ENCODE results near the gene SLC35E3. TPM values are rescaled to one million over a fixed set of nuclear protein-coding genes. Genes with fewer than 3 reads are reported as not detected.
A peak's percentile ranks its signal among the peaks of the same experiment; 100 is the strongest.

SLC35E3 gene
- total and polyA plus RNA-seq, 7 experiments from 2014 or later = 4.8 to 12.1 (median 9.2) TPM

DNA sequence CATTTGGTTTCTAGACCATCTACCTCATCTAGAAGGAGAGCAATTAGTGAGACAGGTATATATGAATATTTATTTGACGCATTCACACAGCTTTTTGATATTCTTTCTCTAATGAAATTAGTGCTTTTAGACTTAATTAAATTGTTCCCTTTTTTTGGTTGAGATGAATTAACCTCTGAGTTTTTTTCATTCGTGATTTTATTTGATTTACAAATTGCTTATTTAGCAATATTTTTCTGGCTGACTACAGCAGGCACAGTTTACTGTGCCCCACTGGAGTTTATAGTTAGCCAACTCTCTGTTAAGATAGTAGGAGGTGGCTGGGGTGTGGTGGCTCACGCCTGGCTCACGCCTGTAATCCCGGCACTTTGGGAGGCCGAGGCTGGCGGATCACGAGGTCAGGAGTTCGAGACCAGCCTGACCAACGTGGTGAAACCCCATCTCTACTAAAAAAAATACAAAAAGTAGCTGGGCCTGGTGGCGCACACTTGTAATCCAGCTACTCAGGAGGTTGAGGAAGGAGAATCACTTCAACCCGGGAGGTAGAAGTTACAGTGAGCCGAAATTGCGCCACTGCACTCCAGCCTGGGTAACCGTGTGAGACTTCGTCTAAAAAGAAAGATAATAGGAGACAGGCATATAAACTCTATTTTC lies 78.7 kb downstream of the SLC35E3 start:
- no peak for DNase-seq
- ChIA-PET POLR2A (no interaction called here), CTCF (interaction anchor here (0.7 kb wide), 1 partner anchor 267 kb away, joined by 3 read pairs; no protein-coding TSS in a partner anchor)
- Histone ChIP-seq H3K4me1 (ENCODE audit: control insufficient read depth in 2 of 2, insufficient read depth in 2 of 2, low read length in 2 of 2) (no peaks in the 10 kb centered on the region), H3K4me3 (ENCODE audit: low read length) (no peak overlapping the region), H3K36me3 (ENCODE audit: control insufficient read depth in 2 of 3, insufficient read depth in 3 of 3, low read length in 3 of 3) (peaks cover 15 to 73% (median 15%) of the 10 kb centered on the region in 3 experiments), H3K27ac (ENCODE audit: low read depth, low read length) (no peak overlapping the region), H3K9me3 (ENCODE audit: control insufficient read depth in 2 of 3, low read length in 3 of 3) (no peaks in the 10 kb centered on the region), H3K27me3 (ENCODE audit: control insufficient read depth in 2 of 2, insufficient read depth in 2 of 2, low read length in 2 of 2) (no peaks in the 10 kb centered on the region)
- Mint-ChIP-seq H3K27me3 (no peaks in the 10 kb centered on the region), H3K9me3 (no peaks in the 10 kb centered on the region), H3K36me3 (peaks cover 5 to 40% (median 31%) of the 10 kb centered on the region in 5 donors), H3K4me1 (peaks cover 3 to 43% (median 13%) of the 10 kb centered on the region in 7 donors), H3K27ac (peak overlapping the region in 4 of 9 donors; percentile 12 to 83 (median 54)), H3K4me3 (no peak overlapping the region)
- no peak for ATAC-seq
- intact Hi-C loops (cut with micrococcal nuclease) = no loop called here

- Mint-ChIP-seq H3K4me3 (peak overlapping the region in 1 of 10 donors; percentile 40), H3K27me3 (no peaks in the 10 kb centered on the region), H3K9me3 (no peaks in the 10 kb centered on the region), H3K27ac (peak overlapping the region in 8 of 9 donors; percentile 2 to 83 (median 35)), H3K36me3 (peaks cover 5 to 43% (median 31%) of the 10 kb centered on the region in 5 donors), H3K4me1 (peaks cover 8 to 40% (median 15%) of the 10 kb centered on the region in 7 donors)
- no peak for ATAC-seq
- no peak for DNase-seq
- Histone ChIP-seq H3K9me3 (ENCODE audit: control insufficient read depth in 2 of 3, low read length in 3 of 3) (no peaks in the 10 kb centered on the region), H3K4me3 (ENCODE audit: low read length) (no peak overlapping the region), H3K27me3 (ENCODE audit: control insufficient read depth in 2 of 2, insufficient read depth in 2 of 2, low read length in 2 of 2) (no peaks in the 10 kb centered on the region), H3K27ac (ENCODE audit: low read depth, low read length) (no peak overlapping the region), H3K36me3 (ENCODE audit: control insufficient read depth in 2 of 3, insufficient read depth in 3 of 3, low read length in 3 of 3) (peaks cover 15 to 69% (median 19%) of the 10 kb centered on the region in 3 experiments), H3K4me1 (ENCODE audit: control insufficient read depth in 2 of 2, insufficient read depth in 2 of 2, low read length in 2 of 2) (no peaks in the 10 kb centered on the region)
- ChIA-PET POLR2A (interaction anchor here (1.8 kb wide), 1 partner anchor 18 kb away, joined by 6 read pairs; the partner anchor contains the start of gene MDM2), CTCF (no interaction called here)
- intact Hi-C loops (cut with micrococcal nuclease) = no loop called here
These were observed 79.7 kb downstream of the SLC35E3 start for GRCh38 chr12:68825569-68826217.

DNA sequence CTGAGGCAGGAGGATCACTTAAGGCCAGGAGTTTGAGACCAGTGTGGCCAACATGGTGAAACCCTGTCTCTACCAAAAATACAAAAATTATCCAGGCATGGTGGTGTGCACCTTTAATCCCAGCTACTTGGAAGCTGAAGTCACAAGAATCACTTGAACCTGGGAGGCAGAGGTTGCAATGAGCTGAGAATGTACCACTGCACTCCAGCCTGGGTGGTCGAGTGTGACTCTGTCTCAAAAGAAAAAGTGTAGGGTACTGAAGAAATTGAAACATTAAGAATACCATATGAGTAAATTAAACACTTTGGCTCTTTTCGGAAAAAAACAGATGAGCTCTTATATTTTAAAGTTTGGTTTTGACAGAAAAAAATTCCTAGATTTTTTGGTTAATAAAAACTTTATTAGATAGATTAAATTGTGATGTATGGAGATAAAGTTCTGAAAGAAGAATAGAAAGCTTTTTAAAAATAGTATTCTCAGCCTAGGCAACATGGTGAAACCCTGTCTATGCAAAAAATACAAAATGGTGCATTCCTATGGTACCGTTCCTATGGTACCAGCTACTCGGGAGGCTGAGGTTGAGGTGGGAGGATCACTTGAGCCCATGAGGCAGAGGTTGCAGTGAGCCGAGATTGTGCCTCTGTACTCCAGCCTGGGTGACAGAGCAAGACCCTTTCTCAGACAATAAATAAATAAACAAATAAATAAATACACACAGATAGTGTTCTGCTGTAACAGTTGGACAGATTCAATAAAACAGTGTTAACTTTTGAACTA lies 82.1 kb downstream of the SLC35E3 start:
- Histone ChIP-seq H3K9me3 (ENCODE audit: control insufficient read depth in 2 of 3, low read length in 3 of 3) (no peaks in the 10 kb centered on the region), H3K4me3 (ENCODE audit: low read length) (no peak overlapping the region), H3K36me3 (ENCODE audit: control insufficient read depth in 2 of 3, insufficient read depth in 3 of 3, low read length in 3 of 3) (peaks cover 19 to 65% (median 26%) of the 10 kb centered on the region in 3 experiments), H3K27ac (ENCODE audit: low read depth, low read length) (no peak overlapping the region), H3K27me3 (ENCODE audit: control insufficient read depth in 2 of 2, insufficient read depth in 2 of 2, low read length in 2 of 2) (no peaks in the 10 kb centered on the region), H3K4me1 (ENCODE audit: control insufficient read depth in 2 of 2, insufficient read depth in 2 of 2, low read length in 2 of 2) (no peaks in the 10 kb centered on the region)
- CTCF ChIA-PET = interaction anchor here (1.1 kb wide), 1 partner anchor 21 kb away, joined by 4 read pairs; the partner anchor contains the start of gene MDM2
- no peaks in the 10 kb centered on the region for H3K9me3 Mint-ChIP-seq
- POLR2A ChIA-PET = no interaction called here
- peak overlapping the region in 3 of 9 donors; percentile 2 to 62 (median 26) for H3K27ac Mint-ChIP-seq
- intact Hi-C loops (cut with micrococcal nuclease) = no loop called here
- ATAC-seq = no peak
- H3K36me3 Mint-ChIP-seq = peaks cover 5 to 43% (median 32%) of the 10 kb centered on the region in 5 donors
- no peak overlapping the region for H3K4me3 Mint-ChIP-seq
- no peaks in the 10 kb centered on the region for H3K27me3 Mint-ChIP-seq
- peaks cover 6 to 28% (median 10%) of the 10 kb centered on the region in 7 donors for H3K4me1 Mint-ChIP-seq
- DNase-seq = no peak

GRCh38 chr12:68828672-68829068 lies 82.7 kb downstream of the SLC35E3 start:
- Mint-ChIP-seq H3K36me3 (peaks cover 5 to 40% (median 28%) of the 10 kb centered on the region in 5 donors), H3K4me3 (no peak overlapping the region), H3K27me3 (no peaks in the 10 kb centered on the region), H3K9me3 (no peaks in the 10 kb centered on the region), H3K4me1 (peaks cover 6 to 23% (median 10%) of the 10 kb centered on the region in 7 donors), H3K27ac (no peak overlapping the region)
- intact Hi-C loops (cut with micrococcal nuclease) = no loop called here
- Histone ChIP-seq H3K27ac (ENCODE audit: low read depth, low read length) (no peak overlapping the region), H3K4me3 (ENCODE audit: low read length) (no peak overlapping the region), H3K4me1 (ENCODE audit: control insufficient read depth in 2 of 2, insufficient read depth in 2 of 2, low read length in 2 of 2) (no peaks in the 10 kb centered on the region), H3K9me3 (ENCODE audit: control insufficient read depth in 2 of 3, low read length in 3 of 3) (no peaks in the 10 kb centered on the region), H3K27me3 (ENCODE audit: control insufficient read depth in 2 of 2, insufficient read depth in 2 of 2, low read length in 2 of 2) (no peaks in the 10 kb centered on the region), H3K36me3 (ENCODE audit: control insufficient read depth in 2 of 3, insufficient read depth in 3 of 3, low read length in 3 of 3) (peaks cover 22 to 59% (median 26%) of the 10 kb centered on the region in 3 experiments)
- no peak for ATAC-seq
- no peak for DNase-seq
- CTCF ChIA-PET = no interaction called here
- POLR2A ChIA-PET = no interaction called here

Other genes starting within 250 kb of the SLC35E3 start
- gene RAP1B, start 135.3 kb upstream of the SLC35E3 start, total RNA-seq = 100 to 1,000 TPM; 202 to 287 (median 223) TPM
- 100 to 1,000 TPM; 482 to 596 TPM for gene RAP1B, start 135.3 kb upstream of the SLC35E3 start, polyA plus RNA-seq
- gene NUP107, start 59.2 kb upstream of the SLC35E3 start, total RNA-seq = 10 to 100 TPM; 45.2 to 80.9 (median 69.0) TPM
- gene NUP107, start 59.2 kb upstream of the SLC35E3 start, polyA plus RNA-seq = 10 to 100 TPM; 25.5 to 48.9 TPM
- gene MDM2, start 62.0 kb downstream of the SLC35E3 start, total RNA-seq = 100 to 1,000 TPM in 1 of 5 experiments, 10 to 100 TPM in 4; 77.8 to 271 (median 80.8) TPM
- gene MDM2, start 62.0 kb downstream of the SLC35E3 start, polyA plus RNA-seq = 10 to 100 TPM; 14.5 to 23.9 TPM
- 1 to 10 TPM; 1.0 to 5.9 (median 2.7) TPM for gene CPM, start 187.0 kb downstream of the SLC35E3 start, total RNA-seq
- 1 to 10 TPM in 1 of 2 donors, under 1 TPM in 1; 0.06 to 1.8 TPM for gene CPM, start 187.0 kb downstream of the SLC35E3 start, polyA plus RNA-seq

Measured in naive thymus-derived CD4-positive, alpha-beta T cell (primary cell).